WTC11 (cell line): Measurements from ENCODE around the gene ALAD. TPM values are rescaled to one million over a fixed set of nuclear protein-coding genes. Genes with fewer than 3 reads are reported as not detected.

Experiments used
- ATAC-seq: fragments of 200-7000 bp; cut with Tn5 transposase; 2 replicates; pipeline ENCODE4 v1.10.0; 2021; ENCODE audit warnings: mild to moderate bottlenecking, moderate library complexity
- CTCF ChIA-PET: fragments of 300-600 bp; sonication (Branson Sonifier 250); formaldehyde crosslinking; loops from one replicate; lab custom pipeline; 2021; ENCODE audit warnings: antibody characterized with exemption; lab: Charles Lee
- POLR2A ChIA-PET: fragments of 350-600 bp; sonication (Branson Sonifier 250); formaldehyde crosslinking; loops from one replicate; lab custom pipeline; 2021; ENCODE audit warnings: antibody characterized with exemption; lab: Charles Lee
- DNase-seq: peaks from one replicate; pipeline ENCODE4 v3.0.0; 2021; ENCODE audit warnings: low spot score
- H3K27ac Mint-ChIP-seq: 2 replicates; pipeline ENCODE4 v1.8.0; 2021; ENCODE audit warnings: mixed read lengths
- H3K27me3 Mint-ChIP-seq: 2 replicates; pipeline ENCODE4 v1.8.0; 2021; ENCODE audit warnings: low read depth, mild to moderate bottlenecking, moderate library complexity, mixed read lengths
- H3K36me3 Mint-ChIP-seq: 2 replicates; pipeline ENCODE4 v1.8.0; 2021; ENCODE audit warnings: mixed read lengths
- H3K4me1 Mint-ChIP-seq: 2 replicates; pipeline ENCODE4 v1.8.0; 2022; ENCODE audit warnings: mixed read lengths
- H3K4me3 Mint-ChIP-seq: 2 replicates; pipeline ENCODE4 v1.8.0; 2021; ENCODE audit warnings: mild to moderate bottlenecking, moderate library complexity, mixed read lengths
- H3K9me3 Mint-ChIP-seq: 2 replicates; pipeline ENCODE4 v1.8.0; 2021; ENCODE audit warnings: mixed read lengths
- E2F4 ChIP-seq: sonication (generic); formaldehyde crosslinking; IDR thresholded peaks from 2 replicates; pipeline ENCODE4 v1.8.1; 2022; ENCODE audit warnings: low read depth, mild to moderate bottlenecking, moderate library complexity, missing genetic modification reagents, borderline replicate concordance
- FOXP4 ChIP-seq: sonication (generic); formaldehyde crosslinking; IDR thresholded peaks from 2 replicates; pipeline ENCODE4 v1.8.0; 2022; ENCODE audit warnings: mild to moderate bottlenecking, missing genetic modification reagents
- GABPB1 ChIP-seq: sonication (generic); formaldehyde crosslinking; IDR thresholded peaks from 2 replicates; pipeline ENCODE4 v1.8.1; 2023; ENCODE audit warnings: mild to moderate bottlenecking, missing genetic modification reagents
- MXD4 ChIP-seq: fragments of 250-450 bp; sonication (Bioruptor Pico); IDR thresholded peaks from 2 replicates; pipeline ENCODE4 v1.8.0; 2021; ENCODE audit warnings: mild to moderate bottlenecking, moderate library complexity, borderline replicate concordance
- NFATC4 ChIP-seq: fragments of 250-450 bp; sonication (Bioruptor Pico); IDR thresholded peaks from 2 replicates; pipeline ENCODE4 v1.9.0; 2021; ENCODE audit warnings: mild to moderate bottlenecking
- NFYB ChIP-seq: sonication (generic); formaldehyde crosslinking; conservative IDR thresholded peaks from 2 replicates; pipeline ENCODE4 v1.8.0; 2022; ENCODE audit warnings: low read depth, missing genetic modification reagents
- OVOL2 ChIP-seq: fragments of 250-450 bp; sonication (Bioruptor Pico); IDR thresholded peaks from 2 replicates; pipeline ENCODE4 v1.9.0; 2021; ENCODE audit warnings: mild to moderate bottlenecking, borderline replicate concordance
- PRDM15 ChIP-seq: sonication (generic); formaldehyde crosslinking; IDR thresholded peaks from 2 replicates; pipeline ENCODE4 v1.8.0; 2022; ENCODE audit warnings: missing genetic modification reagents
- PREB ChIP-seq: sonication (generic); formaldehyde crosslinking; IDR thresholded peaks from 2 replicates; pipeline ENCODE4 v1.8.1; 2022; ENCODE audit warnings: mild to moderate bottlenecking, missing genetic modification reagents, moderate library complexity, borderline replicate concordance
- PRRX2 ChIP-seq: fragments of 250-450 bp; sonication (Bioruptor Pico); IDR thresholded peaks from 2 replicates; pipeline ENCODE4 v1.8.0; 2021; ENCODE audit warnings: mild to moderate bottlenecking
- RELA ChIP-seq: sonication (generic); formaldehyde crosslinking; IDR thresholded peaks from 2 replicates; pipeline ENCODE4 v1.8.1; 2022; ENCODE audit warnings: missing genetic modification reagents, mild to moderate bottlenecking, borderline replicate concordance
- SP1 ChIP-seq: sonication (generic); formaldehyde crosslinking; conservative IDR thresholded peaks from 2 replicates; pipeline ENCODE4 v1.8.1; 2022; ENCODE audit warnings: missing genetic modification reagents
- TEAD1 ChIP-seq: sonication (generic); formaldehyde crosslinking; IDR thresholded peaks from 2 replicates; pipeline ENCODE4 v1.8.0; 2022; ENCODE audit warnings: mild to moderate bottlenecking, missing genetic modification reagents
- TEAD4 ChIP-seq: sonication (generic); formaldehyde crosslinking; IDR thresholded peaks from 2 replicates; pipeline ENCODE4 v1.8.0; 2022; ENCODE audit warnings: mild to moderate bottlenecking, missing genetic modification reagents
- TP53 ChIP-seq: sonication (generic); formaldehyde crosslinking; IDR thresholded peaks from 2 replicates; pipeline ENCODE4 v1.8.1; 2023; ENCODE audit warnings: mild to moderate bottlenecking, missing genetic modification reagents
- ZNF121 ChIP-seq: sonication (generic); formaldehyde crosslinking; IDR thresholded peaks from 2 replicates; pipeline ENCODE4 v1.8.0; 2023; ENCODE audit warnings: missing genetic modification reagents
- ZNF232 ChIP-seq: sonication (generic); formaldehyde crosslinking; IDR thresholded peaks from 2 replicates; pipeline ENCODE4 v1.8.0; 2022; ENCODE audit warnings: mild to moderate bottlenecking, missing genetic modification reagents
- ZNF671 ChIP-seq: fragments of 250-450 bp; sonication (Bioruptor Pico); IDR thresholded peaks from 2 replicates; pipeline ENCODE4 v1.8.0; 2021; ENCODE audit warnings: mild to moderate bottlenecking
- total RNA-seq: library from RNA; stranded (reverse); gene quantifications from 3 replicates; pipeline ENCODE4 v1.2.3, GENCODE V29; 2021

The ALAD gene
- total RNA-seq, 1 experiment from 2014 or later = 15.9 TPM

- peak; percentile 67 for TF ChIP-seq PRDM15 (CRISPR knock-in tag)
- peak; percentile 66; the same call in 1 of the 2 replicates for TF ChIP-seq SP1
- 0 out of 2 replicates have a peak, but pooled peaks have one; percentile 24 for TF ChIP-seq ZNF232 (CRISPR knock-in tag)
- peak; percentile 61; the same call in 1 of the 2 replicates for TF ChIP-seq TP53 (CRISPR knock-in tag)
- TF ChIP-seq PREB (CRISPR knock-in tag) = no peak
These were observed 24.2 kb downstream of the ALAD start, which contains the start of gene HDHD3 (continued) for GRCh38 chr9:113376634-113377567.

- no peaks in the 10 kb centered on the region for H3K9me3 Mint-ChIP-seq
- no peaks in the 10 kb centered on the region; the same call in 1 of the 2 replicates for H3K27me3 Mint-ChIP-seq
- POLR2A ChIA-PET = interaction anchor here (0.9 to 1.8 kb wide), 2 partner anchors 36 to 100 kb away, joined by 7 read pairs; partner anchors contain the start of genes C9orf43, CDC26, POLE3 and PRPF4
- DNase-seq (no peak), ATAC-seq (no peak)
- peak overlapping the region; percentile 80 for H3K4me3 Mint-ChIP-seq
- H3K4me1 Mint-ChIP-seq = peaks cover 9% of the 10 kb centered on the region
- H3K27ac Mint-ChIP-seq = no peak overlapping the region
- TF ChIP-seq ZNF671 (CRISPR knock-in tag) (no peak), TEAD1 (CRISPR knock-in tag) (no peak), NFATC4 (CRISPR knock-in tag) (no peak), ZNF121 (0 out of 2 replicates have a peak, but pooled peaks have one; percentile 50), PRRX2 (CRISPR knock-in tag) (no peak), OVOL2 (CRISPR knock-in tag) (no peak)
- CTCF ChIA-PET = interaction anchor here (0.6 to 1.7 kb wide), 2 partner anchors 26 to 35 kb away, joined by 5 to 7 read pairs; partner anchors contain the start of gene ALAD
- H3K36me3 Mint-ChIP-seq = peaks cover 9% of the 10 kb centered on the region; the same call in 1 of the 2 replicates
These were observed 25.7 kb downstream of the ALAD start for GRCh38 chr9:113375057-113376023.

- H3K36me3 Mint-ChIP-seq = peaks cover 9% of the 10 kb centered on the region; the same call in 1 of the 2 replicates
- H3K9me3 Mint-ChIP-seq = no peaks in the 10 kb centered on the region
- TF ChIP-seq TEAD4 (CRISPR knock-in tag) (no peak), TP53 (CRISPR knock-in tag) (no peak), RELA (CRISPR knock-in tag) (no peak), GABPB1 (no peak), ZNF232 (CRISPR knock-in tag) (no peak), MXD4 (no peak), NFYB (CRISPR knock-in tag) (no peak), FOXP4 (CRISPR knock-in tag) (no peak), E2F4 (CRISPR knock-in tag) (no peak)
These were observed 27.2 kb downstream of the ALAD start for GRCh38 chr9:113373676-113374392.

More at GRCh38 chr9:113373676-113374392, 27.2 kb downstream of the ALAD start:
- no peaks in the 10 kb centered on the region; the same call in 1 of the 2 replicates for H3K27me3 Mint-ChIP-seq
- H3K4me1 Mint-ChIP-seq = peaks cover 8% of the 10 kb centered on the region
- no peak overlapping the region for H3K27ac Mint-ChIP-seq
- no peak for DNase-seq
- CTCF ChIA-PET = interaction anchor here (0.7 kb wide), 1 partner anchor 27 kb away, joined by 3 read pairs; the partner anchor contains the start of gene ALAD
- no peak overlapping the region for H3K4me3 Mint-ChIP-seq
- no peak for ATAC-seq
- POLR2A ChIA-PET = interaction anchor here (1.8 kb wide), 1 partner anchor 37 kb away, joined by 7 read pairs; the partner anchor contains the start of genes C9orf43 and POLE3
